HG02970 (cell line): ENCODE results near the gene SLC25A10.
A peak's percentile ranks its signal among the peaks of the same experiment; 100 is the strongest.

Experiments
- ATAC-seq: cut with Tn5 transposase; IDR thresholded peaks from one replicate; pipeline ENCODE4 v1.9.1; 2021; ENCODE audit warnings: mild to moderate bottlenecking, moderate library complexity, moderate number of reproducible peaks; ENCODE audit not compliant: unreplicated experiment, low FRiP score

SLC25A10 gene

GRCh38 chr17:81685108-81685507, 27.0 kb upstream of the SLC25A10 start:
- no peak for ATAC-seq

- ATAC-seq, result no peak
Measured at GRCh38 chr17:81686614-81687013, 25.5 kb upstream of the SLC25A10 start.

- ATAC-seq, result no peak
Measured at GRCh38 chr17:81687770-81688541, 24.1 kb upstream of the SLC25A10 start.

GRCh38 chr17:81688616-81689015, 23.5 kb upstream of the SLC25A10 start:
- no peak for ATAC-seq

GRCh38 chr17:81690066-81690465, 22.0 kb upstream of the SLC25A10 start:
- no peak for ATAC-seq

- no peak for ATAC-seq
Measured at GRCh38 chr17:81690549-81690948, 21.5 kb upstream of the SLC25A10 start.

- ATAC-seq, result no peak
Measured at GRCh38 chr17:81691196-81691595, 20.9 kb upstream of the SLC25A10 start.

GRCh38 chr17:81691608-81692007, 20.5 kb upstream of the SLC25A10 start:
- no peak for ATAC-seq

- ATAC-seq, result no peak
Measured at GRCh38 chr17:81693509-81694210, 18.4 kb upstream of the SLC25A10 start.

- no peak for ATAC-seq
Measured at GRCh38 chr17:81694810-81695209, 17.3 kb upstream of the SLC25A10 start.

- no peak for ATAC-seq
Measured at GRCh38 chr17:81695211-81695610, 16.9 kb upstream of the SLC25A10 start.

GRCh38 chr17:81695801-81696200, 16.3 kb upstream of the SLC25A10 start:
- no peak for ATAC-seq

- ATAC-seq, result no peak
Measured at GRCh38 chr17:81696218-81696941, 15.7 kb upstream of the SLC25A10 start.

GRCh38 chr17:81697261-81698044, 14.6 kb upstream of the SLC25A10 start:
- no peak for ATAC-seq

GRCh38 chr17:81700353-81701287, 11.5 kb upstream of the SLC25A10 start:
- no peak for ATAC-seq

- no peak for ATAC-seq
Measured at GRCh38 chr17:81701288-81702071, 10.6 kb upstream of the SLC25A10 start.

GRCh38 chr17:81702934-81703746, 8.9 kb upstream of the SLC25A10 start, which contains the start of gene MRPL12:
Gene MRPL12, plus strand, starts transcription at chr17:81703367. Its CDS starts 135 bp downstream, at chr17:81703502.
- peak; percentile 84 for ATAC-seq
